ENCODE results near the gene LPCAT3.

The LPCAT3 gene

GRCh38 chr12:6962285-6963015, 55.8 kb downstream of the LPCAT3 start:
- no peak for DNase-seq

DNA sequence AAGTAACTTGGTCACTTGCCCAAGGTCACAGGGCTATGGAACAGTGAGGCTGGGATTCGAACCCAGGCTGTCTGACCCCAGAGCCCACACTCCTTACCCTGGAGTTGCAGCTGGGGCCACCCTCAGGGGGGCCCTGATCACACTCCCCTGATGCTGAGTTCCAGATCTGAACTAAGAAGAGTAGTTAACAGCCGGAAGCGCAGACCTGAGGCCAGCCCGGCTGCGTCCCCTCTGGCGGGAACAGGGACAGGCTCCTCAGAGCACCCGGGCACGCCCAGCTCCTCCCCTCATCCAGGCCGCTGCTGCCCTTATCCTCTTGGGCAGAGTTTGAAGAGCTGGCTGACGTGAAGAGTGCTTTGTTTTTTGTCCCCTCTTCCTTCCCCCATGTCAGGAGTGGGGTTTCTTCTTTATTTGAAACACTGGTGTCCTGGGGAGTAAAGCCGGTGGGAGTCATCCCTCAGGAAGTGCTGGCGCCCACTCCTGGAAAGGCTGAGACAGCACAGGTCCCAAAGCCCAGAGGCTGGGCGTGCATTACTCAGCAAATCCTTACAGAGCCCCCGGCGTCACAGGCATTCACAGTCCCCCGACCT, 56.5 kb downstream of the LPCAT3 start:
- DNase-seq: peak; percentile 57

GRCh38 chr12:6961278-6961694, 57.0 kb downstream of the LPCAT3 start:
- peak; percentile 95 for DNase-seq

GRCh38 chr12:6960593-6961277, 57.5 kb downstream of the LPCAT3 start:
- DNase-seq: no peak

DNA sequence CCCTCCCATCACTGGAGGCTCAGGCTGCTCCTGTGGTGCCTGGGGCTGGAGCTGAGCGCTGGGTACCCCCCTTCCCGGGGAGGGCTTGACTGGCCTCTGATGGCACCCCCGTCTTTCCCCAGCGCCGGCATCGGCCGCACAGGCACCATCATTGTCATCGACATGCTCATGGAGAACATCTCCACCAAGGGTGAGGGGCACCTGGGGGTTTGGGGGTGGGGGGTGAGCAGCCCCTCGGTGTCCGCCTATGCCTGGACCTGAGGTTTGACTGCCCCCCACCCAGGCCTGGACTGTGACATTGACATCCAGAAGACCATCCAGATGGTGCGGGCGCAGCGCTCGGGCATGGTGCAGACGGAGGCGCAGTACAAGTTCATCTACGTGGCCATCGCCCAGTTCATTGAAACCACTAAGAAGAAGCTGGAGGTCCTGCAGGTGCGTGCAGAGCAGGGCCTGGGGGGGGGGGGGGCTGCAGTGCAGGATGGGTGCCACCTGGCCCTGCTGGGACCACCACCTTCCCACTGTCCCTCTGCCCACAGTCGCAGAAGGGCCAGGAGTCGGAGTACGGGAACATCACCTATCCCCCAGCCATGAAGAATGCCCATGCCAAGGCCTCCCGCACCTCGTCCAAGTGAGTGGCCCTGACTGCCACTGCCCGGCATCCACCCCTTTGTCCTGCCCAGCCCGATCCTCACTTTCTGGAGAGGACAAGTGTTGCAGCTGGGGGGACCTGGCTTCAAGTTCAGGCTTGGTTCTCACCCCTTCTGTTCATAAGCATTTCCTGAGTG, 58.3 kb downstream of the LPCAT3 start:
- no peak for DNase-seq

DNA sequence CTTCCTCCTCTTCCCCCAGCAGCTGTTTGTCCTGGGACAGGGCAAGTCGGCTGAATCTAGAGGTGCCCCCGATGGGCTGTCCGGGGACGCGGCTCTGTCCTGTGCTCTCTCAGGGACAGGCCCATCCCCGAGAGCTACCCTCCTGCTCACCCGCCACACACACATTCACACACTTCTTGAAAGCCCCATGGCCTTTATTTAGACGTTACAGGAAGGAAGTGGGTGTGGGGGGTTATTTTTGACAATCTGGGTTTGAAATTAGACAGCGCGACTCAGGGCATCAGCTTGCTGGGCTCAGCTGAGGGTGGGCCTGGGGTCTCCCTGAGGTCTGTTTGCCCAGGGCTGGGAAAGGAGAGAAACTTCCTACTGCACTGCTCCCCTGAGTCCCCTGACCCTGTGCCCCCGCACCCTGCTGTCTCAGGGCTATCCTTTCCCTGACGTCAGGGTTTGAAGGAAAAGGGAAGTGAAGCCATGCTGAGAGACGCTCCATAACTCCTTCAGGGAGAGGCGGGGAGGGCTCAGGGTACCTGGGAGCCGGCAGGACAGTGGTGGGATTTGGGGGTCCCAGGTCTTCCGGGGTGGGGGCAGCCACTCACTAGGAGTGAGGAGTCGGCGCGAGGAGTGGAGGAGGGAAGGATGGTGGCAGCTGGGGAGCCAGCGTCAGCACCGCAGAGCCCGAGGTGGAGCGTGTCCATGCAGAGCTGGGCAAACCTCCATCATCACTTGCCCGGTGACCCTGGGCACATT, 59.0 kb downstream of the LPCAT3 start:
- peak; percentile 77 for DNase-seq

- no peak for DNase-seq
Observed at GRCh38 chr12:6958609-6959057, 59.6 kb downstream of the LPCAT3 start.

- DNase-seq: no peak
Observed at GRCh38 chr12:6957741-6958608, 60.3 kb downstream of the LPCAT3 start.

- peak; percentile 37 for DNase-seq
Observed at GRCh38 chr12:6957151-6957701, 61.0 kb downstream of the LPCAT3 start.

DNA sequence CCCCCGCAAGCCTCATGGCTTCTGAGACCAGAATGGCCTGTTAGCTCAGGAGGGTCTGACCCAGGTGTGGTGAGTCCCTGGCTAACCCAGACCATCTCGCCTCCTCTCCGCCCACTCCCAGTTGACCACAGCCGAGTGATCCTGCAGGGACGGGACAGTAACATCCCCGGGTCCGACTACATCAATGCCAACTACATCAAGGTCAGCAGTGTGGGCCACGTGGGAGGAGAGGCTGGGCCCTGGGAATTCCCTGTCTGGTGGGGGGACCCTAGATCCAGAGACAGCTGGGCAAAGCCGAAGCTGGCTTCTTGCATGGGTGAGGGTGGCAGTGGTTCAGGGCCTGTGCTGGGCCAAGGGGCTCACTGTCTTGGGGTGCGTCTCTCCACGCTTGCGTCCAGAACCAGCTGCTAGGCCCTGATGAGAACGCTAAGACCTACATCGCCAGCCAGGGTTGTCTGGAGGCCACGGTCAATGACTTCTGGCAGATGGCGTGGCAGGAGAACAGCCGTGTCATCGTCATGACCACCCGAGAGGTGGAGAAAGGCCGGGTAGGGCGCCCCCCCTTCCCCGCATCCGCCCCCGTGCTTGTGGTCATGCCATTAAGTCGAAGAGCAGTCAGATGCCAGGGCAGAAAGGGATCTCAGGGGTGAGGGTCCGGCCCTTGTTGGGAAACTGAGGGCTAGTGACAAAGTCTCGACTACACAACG, 62.1 kb downstream of the LPCAT3 start:
- DNase-seq: no peak

GRCh38 chr12:6955108-6956020, 62.9 kb downstream of the LPCAT3 start:
- no peak for DNase-seq

DNA sequence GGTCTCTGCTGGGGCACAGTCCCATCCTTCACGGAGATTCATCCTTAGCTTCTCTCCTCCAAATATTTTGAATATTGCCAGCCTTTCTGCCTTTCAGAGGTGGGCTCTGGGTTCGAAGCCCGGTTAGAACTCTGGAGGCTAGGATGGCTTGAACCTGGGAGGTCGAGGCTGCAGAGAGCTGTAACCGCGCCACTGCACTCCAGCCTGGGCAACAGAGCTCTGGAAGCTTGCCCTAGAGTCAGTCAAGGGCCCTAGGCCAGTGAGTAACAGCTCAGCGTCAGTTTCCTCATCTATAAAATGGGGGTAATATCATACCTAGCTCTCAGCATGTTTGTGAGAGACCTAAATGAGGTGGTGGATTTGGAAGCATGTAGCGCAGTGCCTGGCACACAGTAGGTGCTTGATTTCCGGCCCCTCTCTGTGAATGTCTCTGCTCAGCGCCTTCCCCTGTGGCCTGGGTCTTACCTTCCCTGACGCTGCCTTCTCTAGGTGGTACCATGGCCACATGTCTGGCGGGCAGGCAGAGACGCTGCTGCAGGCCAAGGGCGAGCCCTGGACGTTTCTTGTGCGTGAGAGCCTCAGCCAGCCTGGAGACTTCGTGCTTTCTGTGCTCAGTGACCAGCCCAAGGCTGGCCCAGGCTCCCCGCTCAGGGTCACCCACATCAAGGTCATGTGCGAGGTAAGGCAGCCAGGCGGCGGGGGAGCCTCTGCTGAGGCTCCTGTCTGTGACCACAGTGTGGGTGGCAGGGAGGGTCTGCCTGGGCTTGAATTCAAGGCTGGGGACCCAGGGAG, 63.8 kb downstream of the LPCAT3 start:
- DNase-seq: no peak

GRCh38 chr12:6953442-6954315, 64.6 kb downstream of the LPCAT3 start:
- peak; percentile 69 for DNase-seq

GRCh38 chr12:6952863-6953441, 65.3 kb downstream of the LPCAT3 start:
- no peak for DNase-seq

DNA sequence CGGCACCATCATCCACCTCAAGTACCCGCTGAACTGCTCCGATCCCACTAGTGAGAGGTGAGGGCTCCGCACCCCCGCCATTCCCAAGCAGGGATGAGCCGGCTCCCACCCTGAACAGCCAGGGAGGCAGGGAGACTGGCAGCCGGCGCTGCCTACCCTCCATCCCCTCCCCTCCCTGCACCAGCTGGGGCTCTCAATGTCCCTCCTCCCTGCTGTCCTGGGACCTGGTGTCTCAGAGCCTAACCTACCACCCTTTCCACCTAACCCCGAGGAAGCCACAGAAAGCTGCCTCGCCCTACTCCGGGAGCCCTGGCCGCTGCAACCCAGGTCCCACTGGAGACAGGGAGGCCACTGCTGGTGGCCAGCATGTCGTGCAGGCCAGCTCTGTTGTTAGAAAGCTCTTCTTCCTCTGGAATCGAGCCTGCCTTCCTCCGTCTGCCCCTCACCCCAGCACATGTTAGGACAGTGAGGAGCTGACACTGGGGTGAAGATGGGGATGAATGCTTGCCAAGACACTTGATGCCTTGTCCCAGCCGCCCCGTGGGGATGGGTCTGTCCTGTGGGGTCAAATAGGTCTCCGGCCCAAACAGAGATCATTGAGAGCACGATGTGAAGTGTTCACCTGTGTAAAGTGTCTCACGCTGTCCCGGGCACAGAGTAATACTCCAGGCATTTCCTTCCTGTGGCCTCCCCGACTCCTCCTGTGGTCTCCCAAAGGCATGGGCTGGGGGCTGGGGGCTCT, 66.0 kb downstream of the LPCAT3 start:
- peak; percentile 33 for DNase-seq

- DNase-seq: peak; percentile 44
Observed at GRCh38 chr12:6951551-6952120, 66.6 kb downstream of the LPCAT3 start.
